Hepatocyte (in vitro differentiated cells): ENCODE measurements around the gene LIPC.

Source experiments
- CTCF ChIP-seq: fragments of 200-600 bp; sonication (generic); IDR thresholded peaks from 2 replicates; pipeline ENCODE4 v1.5.1; 2016; ENCODE audit warnings: antibody characterized with exemption, mild to moderate bottlenecking; ENCODE audit not compliant: poor library complexity
- EZH2 ChIP-seq: fragments of 200-600 bp; sonication (generic); IDR thresholded peaks from 2 replicates; pipeline ENCODE4 v1.6.1; 2016; ENCODE audit warnings: antibody characterized with exemption, mild to moderate bottlenecking, borderline replicate concordance
- EZH2phosphoT487 ChIP-seq: fragments of 200-600 bp; sonication (generic); IDR thresholded peaks from one replicate; pipeline ENCODE4 v1.6.1; 2018; ENCODE audit warnings: antibody characterized with exemption, mild to moderate bottlenecking, low read depth, moderate library complexity; ENCODE audit not compliant: unreplicated experiment, severe bottlenecking

DNA sequence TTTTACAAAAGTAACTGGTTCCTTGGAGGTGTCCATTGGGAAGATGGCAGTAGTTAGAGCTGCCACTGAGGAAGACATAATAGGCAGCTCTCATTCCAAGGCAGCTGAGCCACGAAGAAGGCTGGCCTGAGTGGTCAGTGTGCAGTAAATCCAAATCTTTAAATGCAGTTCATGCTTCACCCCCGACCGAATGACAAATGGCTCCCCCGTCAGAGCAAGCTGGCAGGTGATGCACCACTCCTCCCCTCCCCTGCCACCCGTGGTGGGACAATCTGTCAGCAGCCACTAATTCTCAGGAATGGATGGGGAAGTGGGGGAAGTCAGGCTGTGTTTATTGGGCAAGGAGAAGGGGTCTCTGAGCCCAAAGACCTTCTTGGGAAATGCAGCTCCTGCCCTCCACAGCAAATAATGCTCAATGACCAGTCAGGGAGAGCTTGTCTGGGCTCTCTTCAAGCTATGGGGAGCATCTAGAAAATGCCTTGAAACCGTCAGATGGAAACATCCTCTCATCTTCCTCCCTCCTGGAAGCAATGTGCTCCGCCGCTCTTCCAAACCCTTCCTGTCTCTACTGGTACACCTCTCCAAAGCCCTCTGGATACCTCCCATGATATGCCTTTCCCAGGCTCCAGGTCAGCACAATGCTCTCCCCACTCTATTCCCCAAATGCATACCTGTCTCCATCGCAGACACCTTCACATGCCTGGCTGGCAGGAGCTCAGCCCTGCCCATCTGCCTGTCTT lies 65.4 kb downstream of the LIPC start:
- TF ChIP-seq CTCF = no peak
- TF ChIP-seq EZH2 = no peak
- no peak for TF ChIP-seq EZH2phosphoT487
